8988T (cell line): Measurements from ENCODE around the gene COPE.
"Not testable (repeated sequence)": the region's sequence is repeated elsewhere in the genome, so short reads cannot be mapped to it uniquely, and the experiment has no call there.

ENCODE experiments used
- DNase-seq: peaks from one replicate; pipeline ENCODE4 v3.0.0; 2011

COPE gene

DNA sequence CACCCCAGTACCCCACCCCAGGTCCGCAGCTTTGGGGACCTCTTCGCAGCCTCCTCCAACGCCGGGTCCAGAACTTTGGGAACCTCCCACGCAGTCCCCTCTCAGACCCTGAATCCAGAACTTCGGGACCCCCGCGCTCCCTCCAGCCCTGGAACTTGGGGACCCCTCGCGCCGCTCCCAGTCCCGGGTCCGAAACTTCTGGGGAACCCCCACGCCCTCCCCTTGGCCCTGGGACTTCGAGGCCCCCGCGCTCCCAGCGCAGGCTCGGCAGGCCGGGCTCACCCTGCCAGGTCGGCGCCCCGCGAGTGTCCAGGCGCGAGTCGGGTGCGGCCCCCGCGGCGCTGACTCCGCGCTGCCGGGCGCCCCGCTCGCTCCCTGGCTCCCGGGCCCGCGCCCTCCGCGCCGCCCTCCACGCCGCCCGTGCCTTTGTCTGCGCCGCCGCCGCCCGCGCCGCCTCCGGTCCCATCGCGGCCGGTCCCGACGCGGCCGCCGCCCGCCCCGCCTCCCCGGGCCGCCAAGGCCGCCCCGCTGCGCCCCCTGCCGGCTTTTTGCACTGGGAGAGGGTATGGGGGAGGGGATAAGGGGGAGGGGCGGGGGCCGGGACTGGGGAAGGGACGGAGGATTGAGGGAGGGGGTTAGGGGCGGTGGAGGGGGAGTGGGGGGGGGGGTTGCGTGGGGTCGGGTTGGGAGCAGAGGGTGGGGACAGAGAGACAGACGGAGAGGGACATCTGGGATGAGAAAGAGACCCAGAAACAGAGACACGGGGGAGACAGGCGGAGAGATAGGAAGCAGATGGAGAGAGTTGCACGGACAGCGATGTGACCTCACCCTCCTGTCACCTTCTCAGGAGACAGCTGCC lies 21.8 kb upstream of the COPE start, which contains the start of gene HOMER3:
TSS of gene HOMER3 (minus strand) at position 449 of the 859 bp plus-strand sequence. CDS start 2,235 bp downstream, outside the sequence.
- peak; percentile 94 for DNase-seq

DNA sequence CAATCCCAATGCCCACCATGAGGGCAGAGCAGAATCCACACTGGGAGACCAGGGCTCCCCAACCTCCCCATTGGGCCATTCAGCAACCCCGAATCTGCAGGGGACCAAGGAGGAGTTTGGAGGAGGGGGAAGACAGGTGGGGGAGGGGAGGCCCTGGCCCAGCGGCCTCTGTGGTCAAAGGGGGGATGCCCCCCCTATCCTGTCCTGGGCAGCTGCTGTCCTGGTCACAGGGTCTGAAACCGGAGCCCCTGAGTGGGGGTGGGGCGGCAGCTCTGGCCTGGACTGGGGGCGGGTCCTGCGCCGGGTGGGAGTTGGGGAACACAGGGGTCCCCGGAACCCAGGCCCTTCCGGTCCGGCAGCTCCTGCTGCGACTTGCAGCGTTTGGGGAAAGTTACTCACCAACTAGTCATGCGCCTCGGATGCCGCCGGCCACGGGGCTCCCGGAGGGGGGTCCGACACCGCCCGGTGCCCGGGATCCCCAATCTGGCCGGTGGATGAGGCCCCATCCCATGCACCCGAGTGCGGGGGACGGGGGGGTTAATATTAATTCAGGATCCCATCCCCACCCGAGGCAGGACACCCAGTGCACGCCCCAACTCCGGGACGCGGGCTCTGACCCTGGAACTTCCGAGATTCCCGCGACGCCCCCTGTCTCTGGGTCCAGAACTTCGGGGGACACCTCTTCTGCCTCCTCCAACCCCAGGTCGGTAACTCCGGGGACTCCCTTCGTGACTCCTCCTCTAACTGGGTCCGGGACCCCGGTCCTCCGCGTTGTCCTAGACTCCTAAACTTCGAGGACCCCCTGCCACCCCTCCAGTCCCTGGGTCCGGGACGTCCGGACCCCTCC lies 21.0 kb upstream of the COPE start:
- DNase-seq: peak; percentile 87

GRCh38 chr19:18939163-18939562 lies 20.0 kb upstream of the COPE start:
- no peak for DNase-seq

GRCh38 chr19:18933297-18933696 lies 14.1 kb upstream of the COPE start:
- DNase-seq: no peak

DNA sequence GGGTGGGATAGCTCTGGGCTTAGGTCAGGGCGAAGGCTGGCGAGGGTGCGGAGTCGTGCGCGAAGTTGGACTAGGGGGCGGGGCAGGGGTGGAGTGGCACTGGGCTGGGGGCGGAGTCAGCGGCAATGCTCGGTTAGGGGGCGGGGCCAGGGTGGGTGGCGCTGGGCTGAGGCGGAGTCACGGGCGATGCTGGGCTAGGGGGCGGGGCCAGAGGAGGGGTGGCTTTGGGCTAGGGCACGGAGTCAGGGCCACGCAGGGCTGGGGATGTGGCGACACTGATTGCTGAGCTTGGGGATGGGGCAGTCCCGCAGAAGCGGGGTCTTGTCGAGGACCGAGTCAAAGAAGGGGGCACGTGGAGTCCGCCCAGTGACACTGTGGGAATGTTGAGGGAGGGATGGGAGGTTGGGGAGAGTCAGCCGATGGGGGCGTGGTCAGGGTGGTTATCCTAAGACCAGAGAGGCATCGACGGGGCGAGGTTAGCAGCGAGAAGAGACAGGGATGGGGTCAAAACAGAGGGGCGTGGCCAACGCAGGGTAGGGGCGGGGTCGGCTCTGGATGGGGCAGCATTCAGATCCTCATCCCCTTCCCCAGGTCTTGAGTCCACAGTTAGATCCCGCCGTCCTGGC lies 13.1 kb upstream of the COPE start:
- peak; percentile 89 for DNase-seq

DNA sequence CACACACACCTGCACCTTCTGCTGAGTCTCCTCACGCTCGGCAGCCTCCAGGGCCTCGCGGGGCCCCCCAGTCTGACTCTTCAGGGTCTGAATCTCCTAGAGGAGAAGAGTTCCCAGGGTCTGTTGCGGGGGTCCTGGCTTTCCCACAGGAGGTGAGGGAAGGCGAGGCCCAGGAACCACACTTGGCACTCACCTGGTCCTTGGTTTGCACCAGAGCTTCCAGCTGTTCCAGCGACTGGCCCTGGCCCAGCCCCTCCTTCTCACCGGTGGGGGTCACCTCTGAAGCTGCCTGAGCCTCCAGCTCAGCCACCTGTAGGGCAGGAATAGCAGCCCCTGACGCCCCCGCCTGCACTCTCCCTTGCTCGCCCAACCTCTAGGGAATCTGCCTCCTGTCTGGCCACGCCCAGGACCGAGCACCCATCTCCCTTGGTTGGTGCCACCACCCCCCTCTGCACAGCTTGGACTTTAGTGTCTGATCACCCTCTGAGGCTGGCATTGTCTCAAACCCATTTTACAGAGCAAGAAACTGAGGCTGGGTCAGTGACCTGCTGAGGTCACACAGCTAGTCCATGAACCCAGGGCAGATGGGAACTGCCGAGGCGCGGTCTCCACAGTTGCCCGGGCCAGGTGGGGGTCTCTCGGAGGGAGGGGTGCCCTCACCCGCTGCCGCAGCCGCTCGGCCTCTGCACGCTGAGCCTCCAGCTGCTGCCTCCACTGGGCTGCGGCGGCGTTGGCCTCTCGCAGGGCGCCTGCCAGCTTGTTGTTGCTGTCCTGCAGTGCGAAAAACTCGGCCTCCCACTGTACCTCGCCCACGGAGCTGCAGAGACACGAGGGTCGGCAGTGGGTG lies 12.4 kb upstream of the COPE start:
- DNase-seq: no peak

GRCh38 chr19:18929311-18929710 lies 10.1 kb upstream of the COPE start:
- DNase-seq: no peak

DNA sequence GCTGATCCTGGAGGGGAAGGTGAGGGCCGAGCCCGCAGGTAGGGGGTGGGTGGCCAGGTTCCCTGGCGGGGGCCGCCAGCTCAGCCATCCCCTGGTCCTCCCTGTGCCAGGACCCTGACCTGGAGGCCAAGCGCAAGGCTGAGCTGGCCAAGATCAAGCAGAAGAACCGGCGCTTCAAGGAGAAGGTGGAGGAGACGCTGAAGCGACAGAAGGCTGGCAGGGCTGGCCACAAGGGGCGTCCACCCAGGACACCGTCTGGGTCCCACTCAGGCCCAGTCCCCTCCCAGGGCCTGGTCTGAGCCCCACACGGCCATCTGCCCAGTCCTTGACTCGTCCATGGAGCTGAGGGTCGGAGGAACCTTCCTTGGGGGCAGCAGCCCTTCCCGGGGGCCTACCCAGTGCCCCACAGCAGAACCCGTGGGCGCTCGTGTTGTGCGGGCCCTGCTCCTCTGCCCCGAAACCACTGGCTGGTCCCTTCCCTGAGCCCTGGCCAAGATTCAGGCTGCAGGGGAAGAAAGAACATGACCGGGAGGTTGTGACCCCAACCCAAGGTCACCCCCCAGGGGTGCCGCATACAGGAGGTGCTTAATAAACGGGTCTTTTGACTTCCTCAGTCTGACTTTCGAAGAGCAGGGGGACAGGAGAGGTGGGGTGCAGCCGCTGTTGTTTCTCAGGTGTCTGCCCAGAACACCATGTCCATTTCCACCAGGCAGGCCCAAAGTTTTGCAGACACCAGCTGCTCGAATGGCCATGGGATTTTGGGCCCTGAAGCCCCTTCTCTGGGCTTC lies 9.0 kb upstream of the COPE start:
- DNase-seq: no peak

- DNase-seq: no peak
Measured at GRCh38 chr19:18924684-18925213, 5.6 kb upstream of the COPE start.

GRCh38 chr19:18922228-18922985 lies 3.2 kb upstream of the COPE start:
- DNase-seq: no peak

- no peak for DNase-seq
Measured at GRCh38 chr19:18921593-18921992, 2.4 kb upstream of the COPE start.

DNA sequence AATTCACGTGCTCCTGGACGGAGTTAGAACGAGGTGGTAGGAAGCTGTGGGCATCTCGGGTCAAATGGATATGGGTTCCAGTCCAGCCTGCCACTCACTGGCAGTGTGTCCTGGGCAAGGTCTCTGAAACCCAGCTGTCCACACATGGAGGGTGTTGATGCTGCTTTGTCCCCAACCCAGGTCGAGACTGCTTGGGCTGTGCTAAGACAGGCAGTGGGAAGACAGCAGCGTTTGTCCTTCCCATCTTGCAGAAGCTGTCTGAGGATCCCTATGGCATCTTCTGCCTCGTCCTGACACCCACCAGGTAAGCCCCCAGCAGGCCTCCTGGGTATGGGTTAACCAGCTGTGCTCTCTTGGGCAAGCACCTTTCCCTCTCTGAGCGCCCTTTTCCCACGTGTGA lies 1.2 kb upstream of the COPE start:
- no peak for DNase-seq

DNA sequence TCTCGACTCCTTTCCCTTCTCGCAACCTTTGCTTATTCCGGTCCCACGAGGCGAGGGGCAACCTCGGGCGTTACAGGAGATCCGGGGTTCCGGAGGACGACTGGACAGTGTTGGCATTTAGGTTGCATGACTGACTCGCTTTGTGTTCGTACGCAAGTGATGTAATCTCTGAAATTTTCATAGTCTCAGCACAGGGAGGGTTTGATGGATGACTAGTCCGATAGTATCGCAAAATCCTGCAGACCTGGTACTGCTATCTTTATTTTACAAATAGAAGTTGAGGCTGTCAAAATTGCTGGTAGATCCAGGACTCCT lies 670 bp upstream of the COPE start:
- DNase-seq: no peak

- not testable (repeated sequence) for DNase-seq
Measured at GRCh38 chr19:18917593-18917992, 1.6 kb downstream of the COPE start.

- peak; percentile 85 for DNase-seq
Measured at GRCh38 chr19:18915639-18916038, 3.5 kb downstream of the COPE start.

- no peak for DNase-seq
Measured at GRCh38 chr19:18913466-18913865, 5.7 kb downstream of the COPE start.

DNA sequence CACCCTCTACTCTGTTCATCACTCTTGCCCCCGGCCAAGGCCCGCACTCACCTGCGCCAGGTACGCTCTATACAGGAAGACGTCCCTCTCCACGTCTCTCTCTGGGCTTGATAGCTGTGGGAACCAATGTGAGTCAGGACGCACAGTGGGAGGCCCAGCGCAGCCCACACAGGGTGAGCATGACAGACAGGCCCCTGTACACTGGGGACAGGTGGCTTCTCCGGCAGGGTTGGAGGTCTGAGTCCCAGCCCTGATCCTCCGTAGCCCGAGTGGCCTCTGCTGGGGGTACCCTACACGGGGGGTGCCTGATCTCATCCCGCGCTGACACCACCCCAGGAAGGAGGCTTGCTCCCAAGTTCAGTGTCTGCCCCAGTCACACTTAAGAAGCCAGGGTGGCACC lies 6.3 kb downstream of the COPE start:
- DNase-seq: no peak

DNA sequence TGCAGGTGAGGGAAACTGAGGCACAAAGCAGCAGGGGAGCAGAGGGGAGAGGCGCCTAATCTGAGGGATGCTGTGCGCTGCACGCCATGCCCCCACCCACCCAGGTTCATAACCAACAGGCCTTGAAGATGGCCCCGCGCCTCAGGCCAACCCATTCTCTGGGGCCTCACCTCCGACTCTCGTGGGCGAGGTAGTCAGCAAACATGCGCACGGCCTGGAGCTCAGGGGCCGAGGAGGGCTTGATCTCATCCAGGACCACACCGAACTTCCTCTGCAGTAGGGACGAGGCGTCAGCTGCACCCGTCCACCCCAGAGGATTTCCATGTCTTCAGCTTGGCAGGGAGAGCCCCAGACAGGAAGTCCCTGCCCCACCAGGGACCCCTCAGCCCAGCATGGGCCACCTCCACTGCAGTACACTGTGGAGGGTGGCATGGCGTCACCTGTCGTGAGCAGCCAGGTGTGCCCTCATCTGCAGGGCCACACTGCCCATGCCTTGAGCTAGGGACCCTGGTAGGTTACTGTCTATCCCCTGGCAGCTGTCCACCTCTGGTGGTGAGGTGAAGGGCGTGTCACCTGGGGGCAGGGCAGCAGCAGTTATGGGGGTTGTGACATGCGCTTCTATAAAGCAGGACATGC lies 8.3 kb downstream of the COPE start:
- no peak for DNase-seq

GRCh38 chr19:18910010-18910409 lies 9.2 kb downstream of the COPE start:
- DNase-seq: no peak

GRCh38 chr19:18908917-18909619 lies 10.1 kb downstream of the COPE start:
- DNase-seq: no peak
